RWPE1 (cell line): ENCODE results near the gene SIGMAR1.
A peak's percentile ranks its signal among the peaks of the same experiment; 100 is the strongest.
"Not testable (repeated sequence)": the region's sequence is repeated elsewhere in the genome, so short reads cannot be mapped to it uniquely, and the experiment has no call there.

Experiments used
- CTCF ChIA-PET: fragments of 350-600 bp; sonication (Branson Sonifier 250); formaldehyde crosslinking; extraction: SDS; loops from one replicate; lab custom pipeline; 2021; lab: Yijun Ruan, JAX
- POLR2A ChIA-PET: fragments of 400-600 bp; formaldehyde crosslinking; extraction: SDS; loops from one replicate; lab custom pipeline; 2020; ENCODE audit warnings: antibody characterized with exemption; ENCODE audit not compliant: low non-redundant PET; lab: Yijun Ruan, JAX
- DNase-seq: peaks from one replicate; pipeline ENCODE4 v3.0.0; 2012; ENCODE audit warnings: low spot score
- H3K27ac ChIP-seq: fragments of 450-650 bp; 2 replicates; pipeline ENCODE4 v1.5.1; 2017
- CTCF ChIP-seq: fragments of 450-650 bp; conservative IDR thresholded peaks from 2 replicates; pipeline ENCODE4 v1.5.1; 2017; ENCODE audit warnings: low read depth, mild to moderate bottlenecking

SIGMAR1 gene

GRCh38 chr9:34647651-34648050 is 10.1 kb upstream of the SIGMAR1 start:
- H3K27ac ChIP-seq: peak overlapping the region; percentile 89
- POLR2A ChIA-PET: interaction anchor here (0.7 kb wide), 1 partner anchor 11 kb away, joined by 3 read pairs; no protein-coding TSS in a partner anchor
- TF ChIP-seq CTCF: no peak
- CTCF ChIA-PET: interaction anchor here (1.2 to 2.2 kb wide), 4 partner anchors 10 to 346 kb away, joined by 3 to 7 read pairs (median 4); partner anchors contain the start of gene SIGMAR1
- DNase-seq: no peak

GRCh38 chr9:34647084-34647403 is 9.5 kb upstream of the SIGMAR1 start:
- no peak for DNase-seq
- peak overlapping the region; percentile 89 for H3K27ac ChIP-seq
- CTCF ChIA-PET: interaction anchor here (0.6 to 2.2 kb wide), 8 partner anchors 9 to 347 kb away, joined by 3 to 7 read pairs (median 5); partner anchors contain the start of gene SIGMAR1
- no peak for TF ChIP-seq CTCF
- POLR2A ChIA-PET: interaction anchor here (1.4 to 1.5 kb wide), 2 partner anchors 9 to 18 kb away, joined by 4 to 5 read pairs; partner anchors contain the start of gene SIGMAR1

- peak; percentile 80 for TF ChIP-seq CTCF
- DNase-seq: peak; percentile 100
- H3K27ac ChIP-seq: peak within 1 kb of the TSS; percentile 89
- ChIA-PET CTCF (interaction anchor here (0.6 to 2.2 kb wide), 11 partner anchors 8 to 348 kb away, joined by 3 to 7 read pairs (median 5); partner anchors contain the start of gene SIGMAR1), POLR2A (interaction anchor here (0.7 to 1.5 kb wide), 4 partner anchors 8 to 36 kb away, joined by 3 to 5 read pairs (median 4); partner anchors contain the start of gene SIGMAR1)
Measured at GRCh38 chr9:34646211-34647083, 8.9 kb upstream of the SIGMAR1 start, which contains the start of gene GALT. TSS of gene GALT (plus strand) at chr9:34646675. CDS start at chr9:34646705, 30 bp downstream.

- DNase-seq: no peak
- peak overlapping the region; percentile 3 for H3K27ac ChIP-seq
- CTCF ChIA-PET: interaction anchor here (1.7 kb wide), 1 partner anchor 58 kb away, joined by 4 read pairs; no protein-coding TSS in a partner anchor
- no peak for TF ChIP-seq CTCF
- POLR2A ChIA-PET: interaction anchor here (0.6 kb wide), 1 partner anchor 17 kb away, joined by 4 read pairs; no protein-coding TSS in a partner anchor
Measured at GRCh38 chr9:34644766-34645314, 7.3 kb upstream of the SIGMAR1 start.

- POLR2A ChIA-PET: no interaction called here
- CTCF ChIA-PET: interaction anchor here (0.7 kb wide), 2 partner anchors 69 to 1523 kb away, joined by 3 read pairs; no protein-coding TSS in a partner anchor
- H3K27ac ChIP-seq: no peak overlapping the region
- TF ChIP-seq CTCF: no peak
- no peak for DNase-seq
Measured at GRCh38 chr9:34642679-34643078, 5.1 kb upstream of the SIGMAR1 start.

- ChIA-PET CTCF (interaction anchor here (0.6 to 1.0 kb wide), 2 partner anchors 236 to 1067 kb away, joined by 3 to 4 read pairs; no protein-coding TSS in a partner anchor), POLR2A (interaction anchor here (0.6 to 0.7 kb wide), 2 partner anchors 35 to 517 kb away, joined by 9 to 11 read pairs; no protein-coding TSS in a partner anchor)
- not testable (repeated sequence) for H3K27ac ChIP-seq
Measured at GRCh38 chr9:34639322-34639721, 1.7 kb upstream of the SIGMAR1 start.

More at GRCh38 chr9:34639322-34639721, 1.7 kb upstream of the SIGMAR1 start:
- not testable (repeated sequence) for DNase-seq
